DMS114 treated with DMSO at 0.1 percent for 48 hours (cell line): ENCODE data around the gene USP2.
A peak's percentile ranks its signal among the peaks of the same experiment; 100 is the strongest.

Experiments used
- DNase-seq: peaks from one replicate; lab custom pipeline; 2025; ENCODE audit not compliant: unreplicated experiment; lab: John Stamatoyannopoulos, UW

USP2 gene

DNA sequence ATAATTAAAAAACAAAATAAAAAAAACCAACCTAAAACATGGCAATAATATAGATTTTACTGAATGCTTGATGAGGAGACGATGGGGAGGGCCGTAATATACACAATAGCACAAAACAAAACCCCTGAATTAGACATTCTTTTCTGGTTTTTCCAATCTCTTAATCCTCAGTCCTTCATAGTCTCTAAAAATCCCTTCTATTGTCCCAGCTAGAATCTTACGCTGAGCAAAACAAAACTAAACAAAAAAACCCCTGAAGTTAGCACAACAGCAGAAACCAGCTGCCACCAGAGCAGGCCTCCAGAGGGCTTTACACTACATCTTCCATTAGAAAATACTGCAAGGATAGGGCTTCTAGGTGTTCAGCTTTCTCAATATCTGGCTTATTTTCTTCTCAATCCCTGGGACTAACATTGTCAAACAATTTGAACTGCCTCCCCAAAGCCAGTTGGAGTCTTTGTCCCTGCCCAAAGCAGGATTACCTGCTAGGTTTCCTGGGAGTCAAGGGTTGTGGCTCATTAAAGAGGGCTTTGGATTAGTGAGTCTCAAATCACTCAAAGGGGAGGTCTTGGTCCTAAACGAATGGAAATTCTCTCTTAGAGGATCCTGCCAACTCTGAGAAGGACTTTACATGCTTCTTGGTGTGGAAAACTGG, 49.3 kb downstream of the USP2 start:
- no peak for DNase-seq

DNA sequence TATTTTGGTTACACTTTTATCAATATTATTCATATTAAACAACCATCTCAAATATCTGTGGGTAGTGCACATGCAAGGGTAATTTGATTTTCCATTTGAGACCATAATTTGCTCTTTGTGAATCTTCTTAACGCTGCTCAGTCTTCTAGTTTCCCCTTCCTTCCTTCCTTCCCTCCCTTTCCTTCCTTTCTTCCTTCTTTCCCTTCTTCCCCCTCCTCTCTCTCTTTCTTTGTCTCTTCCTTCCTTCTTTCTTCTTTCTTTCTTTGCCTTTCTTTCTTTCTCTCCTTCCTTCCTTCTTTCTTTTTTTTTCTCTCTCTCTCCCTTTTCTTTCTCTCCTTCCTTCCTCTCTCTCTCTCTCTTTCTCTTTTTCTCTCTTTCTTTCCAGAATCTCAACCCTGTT, 51.3 kb downstream of the USP2 start:
- no peak for DNase-seq

DNA sequence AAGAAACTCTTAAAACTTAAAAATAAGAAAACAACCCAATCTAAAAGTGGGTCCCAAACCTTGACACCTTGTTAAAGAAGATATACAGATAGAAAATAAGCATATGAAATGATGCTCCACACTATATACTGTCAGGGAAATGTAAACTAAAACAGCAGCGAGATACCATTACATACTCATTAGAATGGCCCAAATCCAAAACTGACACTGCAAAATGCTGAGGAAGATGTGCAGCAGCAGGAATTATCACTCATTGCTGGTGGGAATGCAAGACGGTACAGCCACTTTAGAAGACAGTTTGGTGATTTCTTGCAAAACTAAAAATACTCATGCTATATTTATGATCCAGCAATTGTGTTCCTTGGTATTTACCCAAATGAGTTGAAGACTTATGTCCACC, 52.2 kb downstream of the USP2 start:
- no peak for DNase-seq

DNA sequence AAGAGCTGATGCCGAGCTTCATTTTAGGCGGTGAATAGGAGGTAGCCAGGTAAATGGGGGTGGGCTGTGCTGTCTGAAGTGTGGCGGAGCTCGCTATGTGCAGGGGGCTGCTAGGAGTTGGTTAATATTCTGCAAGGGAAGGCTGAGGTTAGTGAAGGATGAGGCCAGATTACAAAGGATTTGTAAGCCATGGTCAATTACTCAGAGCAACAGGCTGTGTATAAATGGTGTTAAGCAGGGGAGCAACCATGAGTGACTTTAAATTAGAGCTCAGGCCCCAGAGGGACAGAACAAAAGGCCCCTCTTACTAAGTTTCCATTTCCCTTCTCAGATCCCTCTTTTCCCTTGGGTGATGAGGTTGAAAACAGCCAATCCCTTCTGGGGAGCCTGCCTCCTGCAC, 57.3 kb downstream of the USP2 start:
- no peak for DNase-seq

DNA sequence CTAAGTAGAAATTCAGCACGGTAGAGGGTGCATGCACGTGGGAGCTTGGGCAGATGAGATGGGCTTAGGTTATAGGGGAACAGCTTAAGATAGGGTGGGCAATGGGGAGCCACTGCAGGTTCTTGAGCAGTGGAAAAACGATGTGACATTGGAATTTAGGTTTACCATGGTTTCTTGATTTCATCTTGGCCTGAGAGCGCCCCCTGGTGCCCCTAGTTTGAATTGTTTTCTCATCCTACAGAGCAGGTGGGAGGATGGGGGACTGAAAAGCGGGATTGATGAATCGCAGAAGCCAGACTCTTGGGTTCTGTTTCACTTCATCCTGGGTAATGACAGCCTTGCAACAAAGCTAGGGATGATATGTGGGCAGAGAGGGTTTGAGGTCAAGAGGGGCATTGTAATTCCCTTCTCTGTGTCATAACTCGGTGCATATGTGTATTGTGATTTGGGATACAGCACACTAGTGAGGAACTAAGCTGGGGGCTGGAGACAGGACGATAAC, 57.9 kb downstream of the USP2 start:
- DNase-seq: peak; percentile 24

DNA sequence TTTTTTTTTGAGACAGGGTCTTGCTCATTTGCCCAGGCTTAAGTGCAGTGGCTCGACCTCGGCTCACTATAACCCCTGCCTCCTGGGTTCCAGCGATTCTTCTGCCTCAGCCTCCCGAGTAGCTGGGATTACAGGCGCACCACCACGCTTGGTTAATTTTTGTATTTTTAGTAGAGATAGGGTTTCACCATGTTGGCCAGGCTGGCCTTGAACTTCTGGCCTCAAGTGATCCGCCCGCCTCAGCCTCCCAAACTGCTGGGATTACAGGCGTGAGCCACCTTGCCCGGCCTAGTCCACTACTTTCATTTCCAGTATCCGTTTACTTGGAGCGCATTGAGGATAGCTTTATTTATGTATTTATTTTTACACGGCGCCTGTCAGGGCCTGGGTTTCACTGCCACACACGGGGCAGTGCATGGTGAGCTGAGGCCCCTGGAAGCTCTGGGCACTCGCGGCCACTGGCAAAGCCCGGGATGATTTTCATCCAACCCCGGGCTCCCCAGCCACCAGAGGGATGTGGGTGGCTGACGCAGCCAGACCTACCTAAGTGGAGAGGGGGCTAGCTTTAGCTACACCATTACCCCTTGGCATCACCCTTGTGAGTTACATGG, 58.5 kb downstream of the USP2 start:
- DNase-seq: no peak

DNA sequence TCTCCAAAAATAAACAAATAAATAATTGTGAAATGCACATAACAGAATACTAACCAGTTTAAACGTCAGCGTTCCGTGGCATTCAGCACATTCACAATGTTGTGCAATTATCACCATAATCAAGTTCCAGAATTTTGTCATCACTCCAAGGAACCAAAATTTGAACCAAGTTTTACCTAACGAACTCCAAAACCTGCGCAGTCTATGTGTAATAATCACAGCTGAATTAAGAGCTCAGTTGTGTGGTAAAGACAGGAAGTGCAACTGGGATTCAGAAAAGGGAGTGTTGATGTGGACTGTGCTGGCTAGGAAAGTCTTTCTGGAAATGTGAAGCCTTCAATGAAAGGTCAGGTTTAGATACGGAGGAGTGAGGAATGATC, 59.1 kb downstream of the USP2 start:
- DNase-seq: peak; percentile 5

DNA sequence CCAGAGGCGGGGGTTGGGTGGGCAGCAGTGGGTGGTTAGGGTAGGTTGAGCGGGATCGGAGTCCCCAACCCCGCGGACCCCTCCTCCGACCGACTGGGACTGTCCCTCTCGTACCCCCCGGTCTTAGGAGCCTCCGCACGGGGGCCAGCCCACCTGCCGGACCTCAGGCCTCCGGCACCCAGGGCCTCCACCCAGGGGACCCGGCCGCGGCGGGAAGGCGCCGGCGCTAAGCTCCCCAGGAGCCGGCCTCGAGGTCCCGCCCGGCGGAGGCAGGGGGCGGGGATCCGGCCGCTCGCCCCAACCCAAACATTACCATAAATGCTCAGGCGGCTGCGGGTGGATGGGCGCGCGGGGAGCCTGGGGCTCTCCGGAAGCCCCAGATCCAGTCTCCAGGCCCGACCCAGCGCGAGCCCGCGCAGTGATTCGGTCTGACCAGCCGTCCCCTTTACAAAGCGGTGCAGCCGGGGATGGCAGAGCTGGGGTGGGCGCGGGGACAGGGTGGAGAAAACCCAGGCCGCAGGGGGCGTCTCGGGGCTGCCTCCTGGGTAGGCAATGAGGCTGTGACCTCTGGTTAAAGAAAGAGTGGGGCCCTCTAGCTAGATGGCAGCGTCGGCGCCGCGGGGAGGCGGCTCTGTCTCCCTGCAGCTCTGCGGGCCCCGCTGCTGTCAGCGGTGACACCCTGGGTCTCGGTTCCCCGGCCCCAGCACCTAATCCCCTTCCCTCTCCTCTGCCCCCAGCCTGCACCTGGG, 60.5 kb downstream of the USP2 start:
- DNase-seq: no peak

DNA sequence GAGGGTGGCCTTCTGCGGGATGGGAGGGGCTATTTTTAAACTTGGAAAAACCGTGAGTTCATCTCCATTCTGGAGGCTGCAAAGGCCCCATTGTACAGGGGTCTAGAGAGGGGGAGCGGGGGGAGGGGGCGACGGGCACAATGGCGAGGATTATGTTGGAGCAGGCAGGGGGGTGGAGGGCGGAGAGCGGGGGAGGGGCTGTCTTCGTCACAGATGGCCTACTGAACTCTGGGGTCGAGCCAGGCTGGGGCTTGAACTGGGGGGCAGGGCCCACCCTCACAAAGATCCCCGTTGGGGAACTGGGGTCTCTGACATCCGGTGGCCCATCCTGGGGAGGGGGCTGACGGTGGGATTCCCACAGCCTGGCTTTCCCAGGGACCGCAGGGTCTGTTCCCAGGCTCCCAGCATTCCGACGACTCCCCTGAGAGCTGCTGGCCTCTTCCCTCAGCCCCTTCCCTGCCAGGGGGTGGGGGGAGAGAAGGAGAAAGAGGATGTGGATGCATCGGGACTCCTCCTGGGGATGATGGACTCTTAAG, 61.2 kb downstream of the USP2 start:
- DNase-seq: no peak

DNA sequence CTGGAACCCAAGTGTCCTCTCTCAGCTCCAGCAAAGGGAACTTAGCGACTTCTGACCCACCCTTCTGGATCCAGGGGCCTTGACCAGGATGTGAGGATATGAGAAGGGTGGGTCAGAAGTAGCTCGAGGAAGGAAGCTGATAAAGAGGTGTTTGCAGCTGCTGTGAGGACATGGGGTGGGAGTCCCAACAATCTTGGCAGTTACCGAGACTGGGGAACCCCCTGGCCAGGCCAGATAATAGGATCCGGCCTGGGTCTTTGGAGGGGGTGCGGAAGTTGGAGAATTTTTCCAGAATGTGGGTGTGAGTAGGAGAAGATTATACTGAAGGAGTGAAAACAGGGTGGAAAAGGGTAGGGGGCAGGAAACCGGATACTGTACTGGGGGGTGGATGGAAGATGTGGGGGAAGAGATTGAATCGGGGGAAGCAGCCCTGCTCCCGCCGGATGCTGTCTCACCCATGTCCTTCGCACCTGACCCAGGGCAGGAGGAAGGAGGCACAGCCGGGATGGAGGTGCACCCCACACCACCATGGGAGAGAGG, 61.7 kb downstream of the USP2 start:
- DNase-seq: no peak

DNA sequence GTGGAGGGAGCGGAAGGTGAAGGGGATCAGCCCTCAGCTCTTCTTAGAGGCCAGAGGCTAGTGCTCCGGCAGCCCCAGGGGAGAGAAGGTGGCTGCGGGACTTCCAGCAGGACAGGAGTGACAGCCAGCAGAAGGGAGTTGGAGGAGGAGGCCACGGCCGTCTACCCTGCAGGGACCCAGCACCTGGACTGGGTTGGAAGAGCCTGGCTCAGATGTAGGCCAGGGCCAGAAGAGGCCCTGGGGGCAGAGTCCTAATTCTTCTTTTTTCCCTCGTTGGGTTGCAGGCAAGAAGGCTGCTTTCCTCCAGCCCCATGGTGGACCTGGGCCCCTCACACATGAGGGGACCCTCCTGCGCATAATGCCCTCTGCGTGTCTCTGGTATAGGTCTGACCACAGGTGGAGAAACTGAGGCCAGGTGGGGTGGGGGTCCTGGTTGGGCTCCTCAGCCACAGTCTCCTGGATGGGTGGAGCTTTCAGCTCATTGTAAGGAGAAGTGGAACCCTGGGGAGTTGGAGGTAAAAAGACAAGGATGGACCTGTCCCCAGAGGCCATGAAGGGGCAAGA, 62.3 kb downstream of the USP2 start:
- no peak for DNase-seq

DNA sequence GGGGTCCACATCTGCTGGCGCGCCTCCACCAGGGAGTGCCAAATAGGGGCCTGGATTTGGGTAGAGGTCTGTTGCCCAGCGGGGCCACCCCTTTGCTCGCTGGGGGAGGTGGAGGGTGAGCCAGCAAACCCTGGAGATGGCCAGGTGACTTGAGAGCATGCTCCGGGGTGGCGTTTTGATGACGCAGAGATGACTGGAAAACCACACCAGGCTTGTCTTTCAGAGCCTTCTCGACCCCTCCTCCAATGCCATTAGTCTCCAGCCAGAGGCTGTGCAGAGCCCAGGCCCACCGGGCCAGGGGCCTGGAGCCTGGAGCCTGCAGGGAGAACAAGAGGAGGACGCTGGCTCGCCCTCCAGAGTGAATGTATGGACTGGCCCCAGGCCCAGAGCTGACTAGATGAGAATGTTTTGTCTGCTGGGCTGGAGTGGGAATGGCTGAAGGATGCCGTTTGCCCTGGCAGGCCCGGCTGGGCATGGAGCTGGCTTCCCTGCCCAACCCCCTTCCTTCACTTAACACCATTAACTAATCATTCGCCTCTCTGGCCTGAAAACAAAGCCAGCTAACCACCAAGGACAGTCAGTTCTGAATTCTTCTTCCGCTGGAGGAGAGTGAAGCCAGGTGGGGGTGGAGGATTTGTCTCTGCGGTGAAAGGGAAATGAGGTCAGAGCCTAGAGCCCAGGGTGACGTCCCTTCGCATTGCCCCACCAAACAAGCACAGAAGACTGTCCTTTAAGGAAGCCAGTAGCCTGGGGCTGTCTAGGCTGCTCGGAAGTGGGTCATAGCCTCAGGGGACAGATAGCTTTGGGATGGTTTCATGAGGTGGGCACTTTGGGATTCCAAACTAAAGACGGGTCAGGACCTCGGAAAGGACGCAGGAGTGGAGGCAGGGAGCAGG, 63.0 kb downstream of the USP2 start:
- DNase-seq: no peak

DNA sequence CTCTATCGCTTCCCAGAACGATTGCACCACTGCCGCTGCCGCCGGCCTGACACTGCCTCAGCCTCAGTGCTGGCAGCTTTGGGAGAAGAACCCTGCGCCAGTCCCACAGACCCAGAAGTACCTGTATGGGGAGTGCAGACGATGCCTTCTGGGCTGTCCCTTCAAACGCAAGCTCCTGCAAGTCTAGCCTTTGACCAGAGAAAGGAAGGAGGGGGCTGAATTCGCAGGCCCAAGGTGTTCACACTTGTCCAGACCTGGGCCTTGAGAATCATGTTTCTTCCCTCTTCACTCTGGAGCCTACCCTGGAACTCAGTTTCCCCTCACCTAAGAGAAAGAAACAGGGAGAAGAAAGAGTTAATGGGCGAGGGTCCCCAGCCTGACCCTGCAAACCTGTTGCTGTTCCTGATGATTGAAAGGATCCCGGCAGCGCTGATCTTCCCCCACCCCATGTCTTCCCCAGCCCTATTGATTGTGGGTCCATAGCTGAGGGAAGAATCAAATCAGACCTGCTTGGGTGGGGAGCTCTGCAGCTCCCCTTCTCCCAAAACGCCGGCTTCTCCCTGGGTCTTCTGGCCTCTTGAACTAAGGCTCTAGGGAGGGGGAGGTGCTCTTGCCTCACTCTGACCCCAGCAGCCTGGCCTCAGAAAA, 63.8 kb downstream of the USP2 start:
- no peak for DNase-seq

DNA sequence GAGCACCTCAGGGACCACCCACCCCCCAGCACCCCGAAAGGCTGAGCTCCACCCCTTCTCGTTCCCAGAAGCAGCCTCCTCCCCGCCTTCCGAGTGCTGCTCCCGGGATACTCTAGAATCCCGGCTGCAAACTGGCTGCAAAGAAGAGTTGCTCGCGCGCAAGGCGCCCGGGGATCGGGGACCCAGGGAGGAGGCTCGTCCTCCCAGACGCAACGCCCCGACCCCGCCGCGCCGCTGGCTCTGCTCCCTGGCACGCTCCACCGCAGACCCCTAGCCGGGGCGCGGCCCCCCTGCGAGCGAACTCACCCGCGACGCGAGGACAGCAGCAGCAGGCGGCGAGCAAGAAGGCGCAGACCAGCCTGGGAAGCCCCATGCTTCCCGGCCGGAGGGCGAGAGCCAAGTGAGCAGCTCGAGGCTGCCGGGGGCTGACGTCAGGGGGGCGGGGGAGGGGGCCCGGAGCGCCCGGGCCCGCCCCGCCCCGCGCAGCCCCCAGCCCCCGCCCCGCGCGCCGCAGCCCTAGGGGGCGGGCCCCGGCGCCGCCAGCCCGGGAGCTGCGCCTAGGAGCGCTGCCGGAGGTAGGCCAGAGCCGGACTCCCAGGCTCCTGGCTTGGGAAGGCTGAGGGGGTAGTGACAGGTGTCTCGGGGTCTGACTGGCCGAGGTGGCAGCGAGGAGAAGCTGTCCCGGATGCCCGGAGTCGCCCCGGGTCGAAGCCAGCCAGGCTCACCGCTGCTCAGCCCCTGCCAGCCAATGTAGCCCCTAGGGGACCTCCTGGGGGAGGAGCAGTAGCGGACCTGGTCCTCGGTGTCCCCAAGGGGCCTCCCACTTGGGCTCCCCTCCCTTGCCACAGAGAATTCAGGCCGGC, 64.5 kb downstream of the USP2 start, which contains the start of gene MCAM:
Gene MCAM, minus strand, starts transcription at position 402 of the 863 bp plus-strand sequence. Its CDS starts 29 bp downstream, at position 373.
- no peak for DNase-seq

DNA sequence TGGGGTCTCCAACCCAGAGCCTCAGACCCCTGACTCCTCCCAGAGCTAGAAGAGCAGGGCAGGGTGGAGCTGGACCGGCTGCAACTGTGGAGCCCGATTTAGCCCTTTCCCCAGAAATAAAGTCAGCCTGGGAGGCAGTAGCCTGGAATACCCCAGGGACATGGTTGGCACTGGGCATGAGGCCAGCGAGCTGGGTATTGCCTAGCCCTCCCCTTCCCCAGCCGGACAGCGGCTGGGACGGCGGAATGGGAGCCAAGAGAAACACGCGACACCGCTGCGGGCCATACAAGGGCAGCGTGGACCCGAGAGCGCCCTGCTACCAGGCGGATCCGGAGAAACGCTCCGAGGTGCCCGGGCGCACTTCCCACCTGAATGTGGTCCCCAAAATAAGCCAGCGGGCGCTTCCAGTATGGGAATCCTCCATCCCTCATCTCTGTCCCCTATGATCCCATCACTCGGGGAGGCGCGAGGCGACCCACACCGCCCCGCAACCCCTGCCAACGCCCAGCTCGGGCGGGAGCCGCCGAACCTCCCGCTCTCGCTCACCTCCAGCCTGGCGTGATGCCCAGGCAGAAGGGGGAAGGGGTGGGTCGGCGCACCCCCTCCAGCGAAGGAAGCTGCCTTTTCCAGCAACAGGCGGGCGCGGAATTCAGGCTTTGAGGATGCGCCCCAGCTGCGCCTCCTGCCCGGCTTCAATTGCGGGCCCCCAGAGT, 65.3 kb downstream of the USP2 start:
- DNase-seq: no peak

DNA sequence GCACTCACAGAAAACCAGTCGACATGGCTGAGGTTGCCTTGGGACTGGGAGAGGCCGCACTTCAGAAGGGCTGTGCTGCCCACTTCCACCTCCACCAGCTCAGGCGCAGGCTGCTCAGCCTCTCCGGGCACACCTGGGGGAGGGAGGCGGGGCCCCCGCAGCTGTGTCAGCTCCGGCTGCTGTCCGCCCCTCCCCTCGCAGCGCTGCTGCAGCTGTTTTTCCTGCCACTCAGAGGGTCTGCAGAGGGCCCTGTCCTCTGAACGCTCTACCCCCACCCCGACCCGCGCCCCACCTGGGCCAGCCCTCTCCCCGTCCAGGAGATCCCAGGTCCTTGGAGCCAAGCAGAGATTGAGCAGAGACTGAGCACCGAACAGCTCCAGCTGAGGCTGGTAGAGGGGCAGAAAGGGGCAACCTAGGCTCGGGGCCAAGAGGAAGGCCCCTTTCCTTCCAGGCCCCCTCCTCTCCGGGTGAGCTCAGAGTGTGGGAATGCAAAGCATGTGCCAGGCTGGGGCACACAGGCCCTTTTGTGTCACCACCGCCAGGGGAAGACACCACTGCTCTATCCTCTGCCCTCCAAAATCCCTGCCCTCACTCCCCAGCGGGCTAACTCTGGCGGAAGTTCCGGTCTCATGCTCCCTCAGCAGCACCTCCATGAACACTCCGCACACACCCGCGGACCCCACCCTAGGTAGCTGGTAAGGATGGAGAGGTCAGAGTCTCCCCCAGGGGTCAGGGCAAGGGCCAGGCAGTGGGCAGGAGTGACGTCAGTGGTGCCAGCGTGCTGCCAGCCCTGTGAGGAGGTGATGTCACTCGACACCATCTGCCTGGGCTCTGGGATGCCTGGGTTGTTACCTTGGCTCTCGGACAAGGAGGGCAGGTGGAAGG, 66.1 kb downstream of the USP2 start:
- no peak for DNase-seq

DNA sequence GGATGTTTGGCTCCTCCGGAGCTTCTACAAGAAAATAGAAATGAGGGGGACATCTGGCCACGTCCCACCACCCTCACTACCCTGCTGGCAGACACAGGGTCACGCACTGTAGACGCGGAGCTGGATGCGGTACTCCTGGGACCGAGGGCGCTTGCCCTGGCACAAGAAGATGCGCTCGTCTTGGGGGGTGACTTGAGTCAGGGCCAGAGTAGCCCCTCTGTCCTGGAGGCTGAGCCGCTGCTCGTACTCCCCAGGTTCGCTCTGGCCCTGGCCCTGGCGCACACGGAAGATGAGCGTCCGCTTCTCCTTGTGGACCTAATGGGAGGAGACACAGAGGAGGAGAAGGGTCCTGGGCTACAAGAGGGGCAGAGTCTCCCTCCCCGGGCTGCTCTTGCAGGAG, 66.8 kb downstream of the USP2 start:
- no peak for DNase-seq
